Activated T-cell treated with anti-CD3 and anti-CD28 coated beads, Interleukin-2, amount 50 U/mL, for 1 hour (primary cell): Measurements from ENCODE around the gene FXR2.
"Not testable (repeated sequence)": the region's sequence is repeated elsewhere in the genome, so short reads cannot be mapped to it uniquely, and the experiment has no call there.

Experiments
- DNase-seq: peaks from one replicate; pipeline ENCODE4 v3.0.0-alpha.2; 2020

FXR2 gene

GRCh38 chr17:7614425-7615264, at the start of gene FXR2:
FXR2 (minus strand) TSS chr17:7614897; CDS start chr17:7614532, 365 bp downstream.
- peak; percentile 97 for DNase-seq

GRCh38 chr17:7656958-7657609, 42.4 kb upstream of the FXR2 start:
- no peak for DNase-seq

GRCh38 chr17:7655541-7655840, 40.8 kb upstream of the FXR2 start:
- DNase-seq, result no peak

- DNase-seq, result no peak
Measured at GRCh38 chr17:7654832-7655540, 40.3 kb upstream of the FXR2 start.

- DNase-seq, result no peak
Measured at GRCh38 chr17:7652388-7653356, 38.0 kb upstream of the FXR2 start.

GRCh38 chr17:7651665-7652387, 37.1 kb upstream of the FXR2 start:
- peak; percentile 31 for DNase-seq

GRCh38 chr17:7651097-7651664, 36.5 kb upstream of the FXR2 start:
- no peak for DNase-seq

- peak; percentile 80 for DNase-seq
Measured at GRCh38 chr17:7650509-7651096, 35.9 kb upstream of the FXR2 start, which contains the start of gene ATP1B2. ATP1B2 (plus strand) TSS chr17:7650926; CDS start chr17:7651519, 593 bp downstream.

GRCh38 chr17:7647018-7647417, 32.3 kb upstream of the FXR2 start:
- DNase-seq, result no peak

GRCh38 chr17:7646457-7646856, 31.8 kb upstream of the FXR2 start:
- DNase-seq, result no peak

- DNase-seq, result no peak
Measured at GRCh38 chr17:7644775-7645174, 30.1 kb upstream of the FXR2 start.

- DNase-seq, result not testable (repeated sequence)
Measured at GRCh38 chr17:7641635-7642034, 26.9 kb upstream of the FXR2 start.

- DNase-seq, result no peak
Measured at GRCh38 chr17:7640783-7641182, 26.1 kb upstream of the FXR2 start.

- no peak for DNase-seq
Measured at GRCh38 chr17:7636163-7636562, 21.5 kb upstream of the FXR2 start.

GRCh38 chr17:7634384-7634783, 19.7 kb upstream of the FXR2 start:
- no peak for DNase-seq

GRCh38 chr17:7633093-7633492, 18.4 kb upstream of the FXR2 start:
- no peak for DNase-seq

- DNase-seq, result no peak
Measured at GRCh38 chr17:7632492-7632894, 17.8 kb upstream of the FXR2 start.

GRCh38 chr17:7631398-7632380, 17.0 kb upstream of the FXR2 start:
- DNase-seq, result no peak

- DNase-seq, result no peak
Measured at GRCh38 chr17:7629939-7630571, 15.4 kb upstream of the FXR2 start, which contains the start of gene SHBG. SHBG (plus strand) TSS chr17:7630135; CDS start chr17:7630173, 38 bp downstream.
